Measurements from ENCODE around the gene SCFD2. TPM values are rescaled to one million over a fixed set of nuclear protein-coding genes. Genes with fewer than 3 reads are reported as not detected.

Gene SCFD2
- 6.0 to 7.0 TPM (median 6.7 TPM) in 5 replicates for total RNA-seq (2022; extraction: Qiagen RNA extraction)

DNA sequence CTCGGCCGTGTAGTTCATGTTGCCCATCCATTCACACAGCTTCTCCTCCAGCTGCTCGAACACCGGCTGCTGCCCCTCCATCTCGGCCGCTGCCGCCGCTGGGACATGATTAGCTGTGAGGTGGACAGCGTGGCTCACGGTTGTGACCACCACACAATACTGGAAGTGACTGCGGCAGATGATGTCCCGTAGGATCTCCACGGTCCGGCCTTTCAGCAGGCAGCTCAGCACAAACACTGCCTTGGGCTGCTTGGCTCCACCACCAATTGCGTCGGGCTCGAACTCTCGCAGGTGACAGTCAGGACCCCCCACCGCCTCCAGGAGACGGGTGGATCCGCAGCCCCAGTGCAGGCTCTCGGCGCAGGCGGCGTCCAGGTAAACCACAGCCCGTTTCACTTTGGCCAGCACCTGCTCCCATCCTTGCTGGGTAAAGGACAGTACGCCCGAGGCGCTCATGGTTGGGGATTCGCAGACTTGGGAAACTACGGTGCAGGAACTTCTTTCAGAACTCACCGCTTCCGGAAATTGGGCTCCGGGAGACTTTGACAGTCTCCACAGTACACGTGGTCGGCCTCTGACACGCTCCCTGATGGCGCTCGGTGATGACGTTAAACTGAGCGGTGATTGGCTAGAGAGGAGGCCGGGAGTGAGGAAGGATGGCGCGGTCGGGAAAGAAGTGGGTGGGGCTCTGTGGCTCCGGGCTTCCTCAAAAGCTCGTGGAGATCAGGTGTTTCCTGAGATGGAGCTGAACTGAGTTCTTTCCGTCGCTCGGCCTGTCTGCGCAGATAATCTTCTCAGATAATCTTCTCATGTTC lies at the start of gene SCFD2:
SCFD2 (minus strand) TSS at position 576 of the 815 bp plus-strand sequence.

GRCh38 chr4:53377319-53378170 lies 11.7 kb upstream of the SCFD2 start, which contains the start of gene FIP1L1:
FIP1L1 (plus strand) TSS chr4:53377641; CDS start chr4:53377839, 198 bp downstream.

GRCh38 chr4:52861879-52862616 lies 503.8 kb downstream of the SCFD2 start, which contains the start of gene RASL11B:
RASL11B (plus strand) TSS chr4:52862317; CDS start chr4:52862508, 191 bp downstream.

Other genes starting within 250 kb of the SCFD2 start
- 27.0 to 32.8 TPM (median 28.3 TPM) in 5 replicates for gene FIP1L1, start 11.6 kb upstream of the SCFD2 start, total RNA-seq (2022; extraction: Qiagen RNA extraction)
- gene LNX1, start 225.4 kb upstream of the SCFD2 start, total RNA-seq (2022; extraction: Qiagen RNA extraction): 0.05 to 0.09 TPM (median 0.05 TPM) in 4 of 5 replicates, not detected in the other